ENCODE measurements around the gene NPR1. TPM values are rescaled to one million over a fixed set of nuclear protein-coding genes. Genes with fewer than 3 reads are reported as not detected.

NPR1 gene
- total and polyA plus RNA-seq, 2 donors from 2014 or later, result 57.8 to 89.3 TPM

DNA sequence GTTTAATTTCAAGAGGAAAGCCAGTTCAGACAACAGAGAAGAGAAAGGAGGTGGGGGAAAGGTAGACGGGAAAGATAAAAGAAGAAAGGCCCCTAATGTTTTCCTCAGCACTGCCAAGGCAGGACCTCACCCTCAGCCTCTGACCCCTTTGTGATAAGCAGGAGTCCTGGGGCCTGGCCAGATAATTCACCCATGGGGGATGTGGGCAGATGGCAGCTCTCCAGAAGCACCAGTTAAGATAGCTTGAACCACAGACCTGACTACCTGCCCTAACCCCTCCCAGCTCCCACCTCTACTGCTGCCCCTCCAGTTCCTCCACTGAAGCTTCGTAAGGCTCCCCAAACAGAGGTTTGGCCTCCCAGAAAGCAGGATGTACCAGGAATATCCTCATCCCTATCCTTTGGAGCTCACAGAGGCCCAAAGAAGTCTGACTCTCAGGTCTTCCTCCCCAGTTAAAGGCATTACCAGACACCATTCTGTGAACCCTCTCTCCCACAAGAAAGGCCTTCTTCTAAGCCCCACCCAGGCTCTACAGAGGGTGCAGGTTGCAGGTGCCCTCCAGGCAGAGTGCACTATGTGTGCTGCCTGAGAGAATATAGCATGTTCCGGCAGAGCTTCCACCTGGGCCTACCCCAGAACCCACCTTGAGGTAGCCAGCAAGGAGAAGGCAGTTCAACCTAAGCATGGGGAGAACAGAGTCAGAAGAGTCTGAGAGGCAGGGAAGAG, 29.2 kb upstream of the NPR1 start:
- intact Hi-C loops (cut with DNase I), result no loop called here
- H3K9me3 ChIP-seq (ENCODE audit: control insufficient read depth in 2 of 3, insufficient read depth in 1 of 3, low read length in 3 of 3), result no peaks in the 10 kb centered on the region
- TF ChIP-seq, protein P1, sequence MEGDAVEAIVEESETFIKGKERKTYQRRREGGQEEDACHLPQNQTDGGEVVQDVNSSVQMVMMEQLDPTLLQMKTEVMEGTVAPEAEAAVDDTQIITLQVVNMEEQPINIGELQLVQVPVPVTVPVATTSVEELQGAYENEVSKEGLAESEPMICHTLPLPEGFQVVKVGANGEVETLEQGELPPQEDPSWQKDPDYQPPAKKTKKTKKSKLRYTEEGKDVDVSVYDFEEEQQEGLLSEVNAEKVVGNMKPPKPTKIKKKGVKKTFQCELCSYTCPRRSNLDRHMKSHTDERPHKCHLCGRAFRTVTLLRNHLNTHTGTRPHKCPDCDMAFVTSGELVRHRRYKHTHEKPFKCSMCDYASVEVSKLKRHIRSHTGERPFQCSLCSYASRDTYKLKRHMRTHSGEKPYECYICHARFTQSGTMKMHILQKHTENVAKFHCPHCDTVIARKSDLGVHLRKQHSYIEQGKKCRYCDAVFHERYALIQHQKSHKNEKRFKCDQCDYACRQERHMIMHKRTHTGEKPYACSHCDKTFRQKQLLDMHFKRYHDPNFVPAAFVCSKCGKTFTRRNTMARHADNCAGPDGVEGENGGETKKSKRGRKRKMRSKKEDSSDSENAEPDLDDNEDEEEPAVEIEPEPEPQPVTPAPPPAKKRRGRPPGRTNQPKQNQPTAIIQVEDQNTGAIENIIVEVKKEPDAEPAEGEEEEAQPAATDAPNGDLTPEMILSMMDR (IDR thresholded peaks at IDR 0.05; ENCODE audit: borderline replicate concordance, extremely low read depth, insufficient read depth), result no peak
- H3K27ac ChIP-seq (ENCODE audit: low read depth in 2 of 2, low read length in 2 of 2), result no peak overlapping the region
- DNase-seq (no peak), FAIRE-seq (no peak)
- H3K4me1 ChIP-seq (ENCODE audit: control insufficient read depth in 2 of 3, insufficient read depth in 2 of 3, low read depth in 1 of 3, low read length in 3 of 3), result peaks cover 0 to 14% (median 6%) of the 10 kb centered on the region in 3 donors
- peaks cover 7 to 17% (median 12%) of the 10 kb centered on the region in 3 donors for H3K36me3 ChIP-seq (ENCODE audit: control insufficient read depth in 2 of 3, insufficient read depth in 3 of 3, low read length in 3 of 3)
- H3K27me3 ChIP-seq (ENCODE audit: control insufficient read depth, insufficient read depth, low read length), result no peaks in the 10 kb centered on the region
- no peak overlapping the region for H3K4me3 ChIP-seq (ENCODE audit: low read length in 3 of 3)
- H3K9ac ChIP-seq (ENCODE audit: low read length in 3 of 3), result no peak overlapping the region

DNA sequence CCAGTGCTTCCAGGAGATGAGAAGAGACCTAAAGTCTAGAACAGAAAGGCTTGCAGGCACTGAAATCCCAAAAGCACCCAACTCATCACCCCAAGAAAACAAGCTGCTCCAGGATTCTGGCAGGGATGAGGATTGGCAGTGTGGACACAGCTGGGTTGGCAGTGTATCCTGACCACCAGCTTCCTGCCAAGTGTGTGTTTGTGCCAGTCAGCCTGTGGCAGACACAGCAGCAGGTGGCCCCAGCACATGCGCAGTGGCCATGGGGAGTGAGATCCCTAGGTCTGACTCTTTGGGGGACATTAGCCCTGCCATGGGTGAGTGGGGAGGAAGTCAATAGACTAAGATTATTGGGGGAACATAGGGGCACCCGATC, 28.6 kb upstream of the NPR1 start:
- TF ChIP-seq, protein P1 (IDR thresholded peaks at IDR 0.05; ENCODE audit: borderline replicate concordance, extremely low read depth, insufficient read depth), result no peak
- FAIRE-seq (no peak), DNase-seq (no peak)
- intact Hi-C loops (cut with DNase I), result no loop called here
- H3K27me3 ChIP-seq (ENCODE audit: control insufficient read depth, insufficient read depth, low read length), result no peaks in the 10 kb centered on the region
- H3K27ac ChIP-seq (ENCODE audit: low read depth in 2 of 2, low read length in 2 of 2), result no peak overlapping the region
- no peak overlapping the region for H3K9ac ChIP-seq (ENCODE audit: low read length in 3 of 3)
- H3K4me1 ChIP-seq (ENCODE audit: control insufficient read depth in 2 of 3, insufficient read depth in 2 of 3, low read depth in 1 of 3, low read length in 3 of 3), result peaks cover 0 to 14% (median 6%) of the 10 kb centered on the region in 3 donors
- no peak overlapping the region for H3K4me3 ChIP-seq (ENCODE audit: low read length in 3 of 3)
- H3K9me3 ChIP-seq (ENCODE audit: control insufficient read depth in 2 of 3, insufficient read depth in 1 of 3, low read length in 3 of 3), result no peaks in the 10 kb centered on the region
- peaks cover 7 to 14% (median 12%) of the 10 kb centered on the region in 3 donors for H3K36me3 ChIP-seq (ENCODE audit: control insufficient read depth in 2 of 3, insufficient read depth in 3 of 3, low read length in 3 of 3)

DNA sequence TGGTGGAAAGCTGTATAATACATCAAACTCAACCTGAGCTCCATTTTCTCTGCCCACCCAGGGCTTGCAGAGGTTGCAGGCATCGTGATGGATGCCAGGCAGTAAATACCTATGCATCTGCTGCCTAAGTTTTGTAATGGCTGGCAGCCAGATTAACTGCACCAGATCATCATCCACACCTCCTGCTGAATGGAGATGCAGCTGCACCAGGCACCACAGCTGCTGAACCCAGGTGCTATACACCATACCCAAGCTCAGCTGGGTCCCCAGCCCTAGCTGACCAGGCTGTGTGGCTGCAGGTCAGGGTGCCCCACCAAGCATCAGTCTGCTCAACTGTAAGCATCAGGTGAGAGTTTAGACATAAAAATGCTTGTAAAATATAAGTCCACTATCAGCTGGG, 26.7 kb upstream of the NPR1 start:
- peaks cover 0 to 14% (median 6%) of the 10 kb centered on the region in 3 donors for H3K4me1 ChIP-seq (ENCODE audit: control insufficient read depth in 2 of 3, insufficient read depth in 2 of 3, low read depth in 1 of 3, low read length in 3 of 3)
- H3K36me3 ChIP-seq (ENCODE audit: control insufficient read depth in 2 of 3, insufficient read depth in 3 of 3, low read length in 3 of 3), result no peaks in the 10 kb centered on the region
- TF ChIP-seq, protein P1 (IDR thresholded peaks at IDR 0.05; ENCODE audit: borderline replicate concordance, extremely low read depth, insufficient read depth), result no peak
- no peak overlapping the region for H3K27ac ChIP-seq (ENCODE audit: low read depth in 2 of 2, low read length in 2 of 2)
- DNase-seq, result no peak
- no peak for FAIRE-seq
- no peak overlapping the region for H3K9ac ChIP-seq (ENCODE audit: low read length in 3 of 3)
- H3K27me3 ChIP-seq (ENCODE audit: control insufficient read depth, insufficient read depth, low read length), result no peaks in the 10 kb centered on the region
- H3K4me3 ChIP-seq (ENCODE audit: low read length in 3 of 3), result no peak overlapping the region
- H3K9me3 ChIP-seq (ENCODE audit: control insufficient read depth in 2 of 3, insufficient read depth in 1 of 3, low read length in 3 of 3), result no peaks in the 10 kb centered on the region
- intact Hi-C loops (cut with DNase I), result no loop called here
